Karpas-422 (cell line): ENCODE results near the gene DDOST. TPM values are rescaled to one million over a fixed set of nuclear protein-coding genes. Genes with fewer than 3 reads are reported as not detected.

ENCODE experiments used
- total RNA-seq: library from RNA; depleted of rRNA; stranded (reverse); fragments of >200 nt; shearing (Covaris generic); gene quantifications from 2 replicates; pipeline ENCODE4 v1.2.3, GENCODE V29; 2014; ENCODE audit warnings: low replicate concordance; rRNA removed

The DDOST gene
- total RNA-seq, 1 experiment from 2014 or later: 161 TPM

Other genes with a start within 250 kb of the DDOST start
- gene CAMK2N1, start 175.2 kb downstream of the DDOST start, total RNA-seq: not detected in 2 replicates
- gene MUL1, start 153.2 kb downstream of the DDOST start, total RNA-seq: 15.9 and 18.0 TPM in 2 replicates
- not detected in 2 replicates for gene FAM43B, start 108.8 kb downstream of the DDOST start, total RNA-seq
- gene CDA, start 72.3 kb downstream of the DDOST start, total RNA-seq: not detected in 2 replicates
- 4.0 and 8.5 TPM in 2 replicates for gene PINK1, start 27.9 kb downstream of the DDOST start, total RNA-seq
- gene KIF17, start 56.6 kb upstream of the DDOST start, total RNA-seq: not detected in 2 replicates
- 0.07 TPM in 1 of 2 replicates, not detected in the other for gene SH2D5, start 71.3 kb upstream of the DDOST start, total RNA-seq
- 175 and 243 TPM in 2 replicates for gene HP1BP3, start 125.9 kb upstream of the DDOST start, total RNA-seq